ENCODE data around the gene GPR146.

Gene GPR146

GRCh38 chr7:1042492-1042833, 1.9 kb upstream of the GPR146 start:
- Histone ChIP-seq H3K9ac (ENCODE audit: low read depth, low read length) (no peak overlapping the region), H3K27me3 (ENCODE audit: insufficient read depth, low read length) (no peaks in the 10 kb centered on the region), H3K4me1 (ENCODE audit: insufficient read depth, low read length) (peaks cover 17% of the 10 kb centered on the region), H3K27ac (ENCODE audit: low read length) (no peak overlapping the region), H3K9me3 (ENCODE audit: insufficient read depth, low read depth, low read length) (no peaks in the 10 kb centered on the region), H3K36me3 (ENCODE audit: insufficient read depth, low read depth, low read length) (no peaks in the 10 kb centered on the region), H3K4me3 (ENCODE audit: low read length) (no peak overlapping the region)

GRCh38 chr7:1043552-1044188, 676 bp upstream of the GPR146 start:
- Histone ChIP-seq H3K27me3 (ENCODE audit: insufficient read depth, low read length) (no peaks in the 10 kb centered on the region), H3K4me1 (ENCODE audit: insufficient read depth, low read length) (peaks cover 17% of the 10 kb centered on the region), H3K36me3 (ENCODE audit: insufficient read depth, low read depth, low read length) (no peaks in the 10 kb centered on the region), H3K27ac (ENCODE audit: low read length) (peak overlapping the region; percentile 56), H3K4me3 (ENCODE audit: low read length) (peak overlapping the region; percentile 51), H3K9ac (ENCODE audit: low read depth, low read length) (peak overlapping the region; percentile 72), H3K9me3 (ENCODE audit: insufficient read depth, low read depth, low read length) (no peaks in the 10 kb centered on the region)

GRCh38 chr7:1045069-1046063, 1.0 kb downstream of the GPR146 start:
- Histone ChIP-seq H3K9ac (ENCODE audit: low read depth, low read length) (peak overlapping the region; percentile 40; the same call in 1 of the 2 replicates), H3K27ac (ENCODE audit: low read length) (no peak overlapping the region), H3K9me3 (ENCODE audit: insufficient read depth, low read depth, low read length) (no peaks in the 10 kb centered on the region), H3K36me3 (ENCODE audit: insufficient read depth, low read depth, low read length) (no peaks in the 10 kb centered on the region), H3K4me1 (ENCODE audit: insufficient read depth, low read length) (peaks cover 17% of the 10 kb centered on the region), H3K27me3 (ENCODE audit: insufficient read depth, low read length) (no peaks in the 10 kb centered on the region), H3K4me3 (ENCODE audit: low read length) (peak overlapping the region; percentile 71)

- Histone ChIP-seq H3K27me3 (ENCODE audit: insufficient read depth, low read length) (no peaks in the 10 kb centered on the region), H3K9ac (ENCODE audit: low read depth, low read length) (no peak overlapping the region), H3K9me3 (ENCODE audit: insufficient read depth, low read depth, low read length) (no peaks in the 10 kb centered on the region), H3K4me3 (ENCODE audit: low read length) (no peak overlapping the region), H3K27ac (ENCODE audit: low read length) (no peak overlapping the region), H3K36me3 (ENCODE audit: insufficient read depth, low read depth, low read length) (no peaks in the 10 kb centered on the region), H3K4me1 (ENCODE audit: insufficient read depth, low read length) (peaks cover 17% of the 10 kb centered on the region)
Observed at GRCh38 chr7:1046722-1047679, 2.7 kb downstream of the GPR146 start.

- no peaks in the 10 kb centered on the region for H3K36me3 ChIP-seq (ENCODE audit: insufficient read depth, low read depth, low read length)
- no peak overlapping the region for H3K27ac ChIP-seq (ENCODE audit: low read length)
- H3K9me3 ChIP-seq (ENCODE audit: insufficient read depth, low read depth, low read length) = no peaks in the 10 kb centered on the region
- H3K4me3 ChIP-seq (ENCODE audit: low read length) = no peak overlapping the region
- no peaks in the 10 kb centered on the region for H3K27me3 ChIP-seq (ENCODE audit: insufficient read depth, low read length)
- peaks cover 12% of the 10 kb centered on the region for H3K4me1 ChIP-seq (ENCODE audit: insufficient read depth, low read length)
- no peak overlapping the region for H3K9ac ChIP-seq (ENCODE audit: low read depth, low read length)
Observed at GRCh38 chr7:1049006-1049741, 4.8 kb downstream of the GPR146 start.

- Histone ChIP-seq H3K4me3 (ENCODE audit: low read length) (no peak overlapping the region), H3K9ac (ENCODE audit: low read depth, low read length) (no peak overlapping the region)
Observed at GRCh38 chr7:1049801-1050200, 5.5 kb downstream of the GPR146 start.

GRCh38 chr7:1050254-1050906, 6.0 kb downstream of the GPR146 start:
- H3K27ac ChIP-seq (ENCODE audit: low read length) = no peak overlapping the region
- no peaks in the 10 kb centered on the region for H3K27me3 ChIP-seq (ENCODE audit: insufficient read depth, low read length)
- H3K9ac ChIP-seq (ENCODE audit: low read depth, low read length) = no peak overlapping the region

More at GRCh38 chr7:1049801-1050200, 5.5 kb downstream of the GPR146 start:
- Histone ChIP-seq H3K4me1 (ENCODE audit: insufficient read depth, low read length) (peaks cover 12% of the 10 kb centered on the region), H3K27me3 (ENCODE audit: insufficient read depth, low read length) (no peaks in the 10 kb centered on the region), H3K36me3 (ENCODE audit: insufficient read depth, low read depth, low read length) (no peaks in the 10 kb centered on the region), H3K27ac (ENCODE audit: low read length) (no peak overlapping the region), H3K9me3 (ENCODE audit: insufficient read depth, low read depth, low read length) (no peaks in the 10 kb centered on the region)

GRCh38 chr7:1050956-1051690, 6.8 kb downstream of the GPR146 start:
- H3K27ac ChIP-seq (ENCODE audit: low read length) = no peak overlapping the region
- H3K36me3 ChIP-seq (ENCODE audit: insufficient read depth, low read depth, low read length) = no peaks in the 10 kb centered on the region
- no peak overlapping the region for H3K9ac ChIP-seq (ENCODE audit: low read depth, low read length)
- no peaks in the 10 kb centered on the region for H3K9me3 ChIP-seq (ENCODE audit: insufficient read depth, low read depth, low read length)
- H3K4me1 ChIP-seq (ENCODE audit: insufficient read depth, low read length) = peaks cover 5% of the 10 kb centered on the region
- H3K27me3 ChIP-seq (ENCODE audit: insufficient read depth, low read length) = no peaks in the 10 kb centered on the region
- no peak overlapping the region for H3K4me3 ChIP-seq (ENCODE audit: low read length)

More at GRCh38 chr7:1050254-1050906, 6.0 kb downstream of the GPR146 start:
- no peaks in the 10 kb centered on the region for H3K36me3 ChIP-seq (ENCODE audit: insufficient read depth, low read depth, low read length)
- H3K9me3 ChIP-seq (ENCODE audit: insufficient read depth, low read depth, low read length) = no peaks in the 10 kb centered on the region
- H3K4me1 ChIP-seq (ENCODE audit: insufficient read depth, low read length) = peaks cover 7% of the 10 kb centered on the region
- no peak overlapping the region for H3K4me3 ChIP-seq (ENCODE audit: low read length)

- Histone ChIP-seq H3K4me1 (ENCODE audit: insufficient read depth, low read length) (peaks cover 5% of the 10 kb centered on the region), H3K36me3 (ENCODE audit: insufficient read depth, low read depth, low read length) (no peaks in the 10 kb centered on the region), H3K9me3 (ENCODE audit: insufficient read depth, low read depth, low read length) (no peaks in the 10 kb centered on the region), H3K4me3 (ENCODE audit: low read length) (no peak overlapping the region), H3K9ac (ENCODE audit: low read depth, low read length) (0 out of 2 replicates have a peak overlapping the region, but pooled peaks have one; percentile 51), H3K27ac (ENCODE audit: low read length) (no peak overlapping the region), H3K27me3 (ENCODE audit: insufficient read depth, low read length) (no peaks in the 10 kb centered on the region)
Observed at GRCh38 chr7:1052031-1052818, 7.9 kb downstream of the GPR146 start.

Measured in iPS-20b (cell line).